GM18868 (cell line): Measurements from ENCODE around the gene ZBTB6.
"Not testable (repeated sequence)": the region's sequence is repeated elsewhere in the genome, so short reads cannot be mapped to it uniquely, and the experiment has no call there.

Source experiments
- ATAC-seq: cut with Tn5 transposase; IDR thresholded peaks from one replicate; pipeline ENCODE4 v1.9.1; 2021; ENCODE audit warnings: mild to moderate bottlenecking, moderate library complexity; ENCODE audit not compliant: unreplicated experiment

ZBTB6 gene

DNA sequence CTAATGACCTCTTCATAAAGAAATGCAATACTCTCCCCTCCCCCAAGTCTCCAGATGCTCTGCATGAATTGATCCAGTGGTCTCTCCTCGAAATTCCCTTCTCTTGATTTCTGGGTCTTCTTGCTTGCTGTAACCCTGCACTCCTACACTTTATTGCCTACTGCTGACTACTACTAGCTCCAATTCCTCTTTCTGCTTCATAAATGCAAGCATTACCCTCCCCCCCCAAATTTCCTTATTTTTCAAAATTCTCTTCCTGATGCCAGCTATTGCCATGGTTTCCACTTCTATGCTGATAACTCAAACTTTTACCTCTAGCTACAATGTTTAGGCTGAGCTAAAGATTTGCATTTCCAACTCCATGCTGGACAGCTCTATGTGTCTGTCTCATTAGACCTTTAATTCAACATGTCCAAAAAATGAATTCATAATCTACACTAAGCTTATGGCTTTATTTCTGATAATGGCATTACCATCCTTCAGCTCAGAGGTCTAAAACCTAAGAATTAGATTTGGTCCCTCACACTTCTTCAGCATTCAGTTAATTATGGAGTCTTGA, 16.8 kb upstream of the ZBTB6 start:
- ATAC-seq: no peak

DNA sequence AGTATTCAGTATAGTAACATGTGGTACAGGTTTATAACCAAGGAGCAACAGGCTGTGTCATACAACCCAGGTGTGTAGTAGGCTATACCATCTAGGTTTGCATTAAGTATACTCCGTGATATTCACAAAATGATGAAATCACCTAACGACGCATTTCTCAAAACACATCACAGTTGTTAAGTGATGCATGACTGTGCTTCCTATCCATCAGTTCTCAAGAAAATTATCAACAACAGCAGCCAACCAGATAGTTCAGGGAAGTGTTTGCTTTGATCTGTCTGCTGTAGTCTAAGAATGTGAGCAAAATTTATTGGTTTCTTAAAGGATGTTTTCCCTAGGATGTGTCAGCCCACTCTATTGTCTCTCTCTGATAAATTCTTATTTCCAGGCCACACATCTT, 10.8 kb upstream of the ZBTB6 start:
- ATAC-seq: no peak

DNA sequence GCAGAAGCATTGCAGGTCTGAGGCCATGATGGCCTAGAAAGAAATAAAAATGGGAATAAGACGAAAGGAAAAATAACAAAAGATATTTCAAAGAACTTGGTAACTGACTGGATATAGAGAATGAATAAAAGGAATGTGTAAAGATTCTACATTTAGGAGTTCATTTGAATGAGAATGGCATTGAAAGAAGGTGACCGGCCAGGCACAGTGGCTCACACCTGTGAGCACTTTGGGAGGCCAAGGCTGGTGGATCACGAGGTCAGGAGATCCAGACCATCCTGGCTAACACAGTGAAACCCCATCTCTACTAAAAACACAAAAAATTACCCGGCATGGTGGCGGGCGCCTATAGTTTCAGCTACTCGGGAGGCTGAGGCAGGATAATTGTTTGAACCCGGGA, 9.6 kb upstream of the ZBTB6 start:
- ATAC-seq: no peak

DNA sequence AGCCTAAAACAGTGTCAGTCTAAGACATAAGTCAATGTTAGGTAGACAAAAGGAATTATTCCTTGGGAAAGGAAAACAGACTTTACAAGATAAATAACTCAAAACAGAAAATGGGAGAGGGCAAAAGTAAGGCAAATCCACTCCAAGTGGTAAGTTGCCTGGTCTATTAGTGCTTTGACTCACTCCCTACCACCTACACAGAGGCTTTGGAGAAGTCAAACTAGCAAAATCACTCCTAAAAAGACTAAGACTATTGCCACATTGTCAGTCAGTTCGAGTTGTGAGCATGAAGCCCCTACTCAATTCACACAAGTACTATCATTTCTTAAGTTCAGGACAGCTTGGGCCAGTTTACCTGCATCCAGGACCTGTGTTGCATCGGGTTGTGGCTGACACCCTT, 5.2 kb upstream of the ZBTB6 start:
- ATAC-seq: no peak

DNA sequence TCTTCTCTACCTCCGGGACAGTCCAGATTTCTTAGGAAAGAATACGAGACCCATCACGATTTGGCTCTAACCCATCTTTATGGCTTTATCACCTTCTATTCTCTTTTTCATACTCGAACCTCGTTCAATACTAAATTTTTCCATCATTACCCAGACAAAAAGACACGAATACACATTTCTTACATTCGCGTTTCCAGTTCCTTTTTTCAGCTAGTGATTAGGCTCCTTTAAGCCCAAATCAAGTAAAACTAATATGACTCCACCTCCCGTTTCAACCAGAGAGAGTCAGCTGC, 506 bp downstream of the ZBTB6 start:
- ATAC-seq: no peak

DNA sequence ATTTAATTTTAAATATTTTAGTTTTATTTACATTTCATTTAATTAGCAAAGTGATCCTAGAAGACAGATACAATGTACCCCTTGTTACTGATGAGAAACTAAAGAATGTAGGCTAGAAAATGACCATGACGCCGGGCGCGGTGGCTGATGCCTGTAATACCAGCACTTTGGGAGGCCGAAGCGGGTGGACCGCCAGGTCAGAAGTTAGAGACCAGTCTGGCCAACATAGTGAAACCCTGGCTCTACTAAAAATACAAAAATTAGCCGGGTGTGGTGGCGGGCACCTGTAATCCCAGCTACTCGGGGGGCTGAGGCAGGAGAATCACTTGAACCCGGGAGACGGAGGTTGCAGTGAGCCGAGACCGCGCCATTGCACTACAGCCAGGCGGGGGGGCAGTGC, 7.0 kb downstream of the ZBTB6 start:
- not testable (repeated sequence) for ATAC-seq

DNA sequence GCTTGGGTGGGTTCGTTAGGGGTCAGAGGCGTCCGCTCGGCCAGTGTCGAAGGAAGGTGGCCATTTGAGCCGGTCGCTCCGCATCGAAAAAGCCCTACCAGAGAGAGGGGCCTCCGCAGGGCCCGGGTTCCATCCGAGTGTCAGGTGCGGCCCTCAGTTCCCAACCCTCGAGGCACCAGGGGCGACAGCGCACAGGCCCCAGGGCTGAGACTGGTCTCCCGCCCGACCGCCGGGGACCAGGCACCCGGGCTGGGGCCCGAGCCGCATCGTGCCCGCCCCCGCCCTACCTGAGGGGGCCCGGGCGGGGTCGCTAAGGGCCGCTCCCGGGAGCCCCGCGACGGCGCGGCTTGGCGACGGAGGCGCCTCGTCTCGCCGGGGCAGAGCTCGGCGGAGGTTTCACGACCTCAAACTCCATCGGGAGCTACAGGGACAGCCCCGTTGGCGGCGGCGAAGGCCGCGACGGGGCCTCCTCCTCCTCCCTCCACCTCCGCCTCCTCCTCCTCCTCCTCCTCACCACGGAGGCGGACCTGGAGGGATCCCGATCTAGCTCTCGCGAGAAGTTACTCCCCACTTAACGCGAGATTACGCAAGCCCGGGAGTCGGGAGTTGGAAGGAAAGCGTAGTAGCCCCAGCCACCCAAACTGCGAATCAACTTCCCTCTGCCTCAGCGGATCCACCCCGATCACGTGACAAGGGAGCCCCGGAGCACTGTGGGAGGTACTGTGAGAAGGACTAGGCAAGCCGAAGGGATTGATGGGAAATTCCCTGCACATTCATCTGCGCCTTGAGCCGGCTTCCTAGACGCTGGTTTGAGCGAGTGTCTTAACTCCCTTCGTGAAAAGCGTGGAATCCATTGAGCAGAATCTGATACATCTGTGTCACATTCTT, 8.1 kb downstream of the ZBTB6 start, which contains the start of gene RC3H2:
TSS of gene RC3H2 (minus strand) at position 537 of the 888 bp plus-strand sequence. CDS start 7,850 bp downstream, outside the sequence.
- ATAC-seq: peak; percentile 79

DNA sequence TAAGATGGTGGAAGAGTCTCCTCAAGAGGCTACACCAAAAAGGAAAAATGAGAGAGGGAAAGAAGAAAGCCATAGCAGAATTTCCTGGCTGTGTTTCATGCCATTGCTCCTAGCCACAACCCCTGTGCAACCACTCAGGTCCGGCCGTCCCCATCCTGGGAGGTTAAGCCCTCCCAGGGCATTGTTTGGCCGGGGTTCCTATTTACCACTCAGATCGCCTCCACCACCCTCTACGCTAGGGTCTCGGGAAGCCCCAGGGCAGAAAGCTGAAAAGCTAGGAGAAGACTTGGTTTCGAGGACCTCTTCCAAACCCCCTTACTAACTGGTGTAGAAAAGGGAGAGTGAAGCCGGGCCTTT, 8.7 kb downstream of the ZBTB6 start:
- peak; percentile 6 for ATAC-seq

DNA sequence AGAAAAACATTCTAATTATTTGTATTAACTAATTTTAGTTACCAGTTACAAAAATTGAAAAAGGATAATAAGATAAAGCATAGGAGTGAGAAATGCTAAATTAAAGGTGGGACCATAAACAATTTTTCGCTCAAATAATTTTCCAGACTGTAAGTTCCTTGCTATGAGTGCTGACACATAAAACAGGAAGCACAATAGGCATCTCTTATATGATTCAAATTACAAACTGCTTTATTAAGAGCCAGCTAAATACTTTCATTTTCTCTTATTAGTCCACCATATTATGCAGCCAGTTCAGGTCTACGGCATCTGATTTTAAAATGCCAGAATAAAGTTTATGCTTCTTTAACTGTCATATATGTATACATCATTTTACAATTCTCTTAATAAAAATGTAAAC, 12.3 kb downstream of the ZBTB6 start:
- ATAC-seq: no peak

DNA sequence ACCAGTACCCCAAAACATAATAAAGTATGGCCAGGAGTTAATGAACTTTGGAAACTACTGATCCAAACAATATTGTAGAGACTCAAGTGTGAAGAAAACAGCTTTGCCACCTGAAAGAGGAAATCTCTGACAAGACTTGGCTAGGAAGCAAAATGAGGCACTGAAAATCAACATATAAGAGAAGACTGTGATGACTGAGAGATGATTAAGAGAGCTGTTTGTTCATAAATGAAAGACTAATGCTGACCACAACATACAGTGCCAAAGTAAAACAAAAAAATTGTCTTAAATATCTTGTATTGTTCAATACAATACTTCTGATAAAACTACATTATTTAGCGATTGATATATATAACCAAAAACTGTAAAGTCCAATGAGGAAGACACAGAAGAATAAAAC, 15.2 kb downstream of the ZBTB6 start:
- ATAC-seq: no peak

DNA sequence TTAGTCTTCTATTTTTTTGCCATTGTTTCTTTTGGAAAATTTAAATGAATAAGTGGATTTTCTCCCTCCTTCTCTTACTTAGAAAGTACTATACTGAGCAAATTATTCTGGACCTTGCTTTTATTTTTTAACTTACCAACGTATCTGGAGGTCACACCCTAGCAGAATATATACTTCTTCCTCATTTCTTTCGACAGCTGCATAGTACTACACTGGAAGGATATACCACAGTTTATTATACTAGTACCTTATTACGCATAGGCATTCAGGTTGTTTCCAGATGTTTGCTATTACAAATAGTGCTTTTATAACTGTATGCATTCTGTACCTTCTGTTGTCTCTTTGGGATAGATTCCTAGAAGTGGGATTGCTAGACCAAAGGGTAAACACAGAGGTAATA, 24.6 kb downstream of the ZBTB6 start:
- no peak for ATAC-seq

DNA sequence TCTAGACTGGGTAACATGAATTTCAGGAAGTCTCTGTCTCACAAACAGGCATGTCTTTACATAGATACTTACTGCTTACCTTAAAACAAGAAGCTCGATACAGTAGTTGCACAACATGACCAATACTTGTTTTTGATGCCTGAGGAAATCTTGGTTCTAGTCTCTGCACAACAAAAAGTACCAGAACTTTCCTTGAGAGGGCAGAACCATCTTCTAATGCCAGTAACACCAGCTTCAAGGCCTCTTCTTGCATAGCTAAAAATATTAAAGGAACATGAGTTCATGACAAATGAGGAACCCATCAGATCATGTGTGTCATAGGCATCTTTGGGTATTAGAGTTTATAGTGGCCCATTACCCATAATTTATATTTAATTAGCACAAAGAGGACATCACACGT, 30.0 kb downstream of the ZBTB6 start:
- no peak for ATAC-seq

DNA sequence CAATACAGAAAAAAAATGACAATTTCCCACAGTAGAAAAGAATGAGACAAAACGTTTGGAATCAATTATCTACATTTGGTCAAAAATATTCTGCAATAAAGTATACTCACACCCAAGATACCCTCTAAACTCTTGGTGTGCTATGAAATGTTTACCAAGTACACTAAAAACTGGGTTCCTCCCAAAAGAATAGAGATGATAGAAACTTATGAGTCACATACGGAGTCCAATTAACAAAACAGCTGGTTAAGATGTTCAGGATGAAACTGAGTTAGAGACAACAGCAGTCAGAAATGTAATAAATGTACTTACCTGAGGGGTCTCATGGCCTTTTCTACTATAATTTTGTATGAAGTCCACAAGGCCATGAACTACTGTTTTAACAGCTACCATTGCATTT, 33.7 kb downstream of the ZBTB6 start:
- no peak for ATAC-seq

DNA sequence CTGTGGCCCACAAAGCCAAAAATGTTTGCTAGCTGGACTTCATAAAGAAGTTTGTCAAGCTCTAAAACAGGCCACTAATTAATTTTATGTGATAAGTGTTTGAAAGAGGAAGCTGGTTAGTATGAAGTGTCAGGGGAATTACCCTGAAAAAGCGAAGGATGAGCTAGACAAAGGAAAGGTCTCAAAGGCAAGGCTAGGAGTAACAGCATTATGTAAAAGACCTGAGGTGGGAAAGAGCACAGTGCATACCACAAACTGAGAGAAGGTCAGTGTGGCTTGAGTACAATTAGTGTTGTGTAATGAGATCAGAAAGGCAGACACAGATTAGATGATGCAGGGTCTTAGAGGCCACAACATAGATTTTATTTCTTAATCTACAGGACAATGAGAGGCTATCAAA, 37.6 kb downstream of the ZBTB6 start:
- no peak for ATAC-seq

DNA sequence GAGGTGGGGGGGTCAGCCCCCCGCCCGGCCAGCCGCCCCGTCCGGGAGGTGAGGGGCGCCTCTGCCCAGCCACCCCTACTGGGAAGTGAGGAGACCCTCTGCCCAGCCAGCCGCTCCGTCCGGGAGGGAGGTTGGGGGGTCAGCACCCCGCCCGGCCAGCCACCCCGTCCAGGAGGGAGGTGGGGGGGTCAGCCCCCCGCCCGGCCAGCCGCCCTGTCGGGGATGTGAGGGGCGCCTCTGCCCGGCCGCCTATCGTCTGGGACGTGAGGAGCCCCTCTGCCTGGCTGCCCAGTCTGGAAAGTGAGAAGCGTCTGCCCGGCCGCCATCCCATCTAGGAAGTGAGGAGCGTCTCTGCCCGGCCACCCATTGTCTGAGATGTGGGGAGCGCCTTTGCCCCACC, 45.8 kb downstream of the ZBTB6 start:
- ATAC-seq: not testable (repeated sequence)

DNA sequence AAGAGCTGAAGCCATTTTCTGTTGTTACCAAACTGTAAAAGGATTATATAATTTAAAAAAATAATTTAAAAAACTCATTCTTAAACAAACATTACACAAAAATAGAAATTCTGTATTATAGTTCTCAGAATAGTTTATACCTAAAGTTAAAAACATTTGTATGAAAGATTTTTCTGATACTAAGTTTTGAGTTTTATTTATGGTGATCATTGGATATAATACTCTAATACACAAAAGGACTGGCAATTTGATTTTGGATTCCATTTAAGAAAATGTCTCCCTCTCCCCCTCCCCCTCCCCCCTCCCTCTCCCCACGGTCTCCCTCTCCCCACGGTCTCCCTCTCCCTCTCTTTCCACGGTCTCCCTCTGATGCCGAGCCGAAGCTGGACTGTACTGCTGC, 47.0 kb downstream of the ZBTB6 start:
- ATAC-seq: no peak

DNA sequence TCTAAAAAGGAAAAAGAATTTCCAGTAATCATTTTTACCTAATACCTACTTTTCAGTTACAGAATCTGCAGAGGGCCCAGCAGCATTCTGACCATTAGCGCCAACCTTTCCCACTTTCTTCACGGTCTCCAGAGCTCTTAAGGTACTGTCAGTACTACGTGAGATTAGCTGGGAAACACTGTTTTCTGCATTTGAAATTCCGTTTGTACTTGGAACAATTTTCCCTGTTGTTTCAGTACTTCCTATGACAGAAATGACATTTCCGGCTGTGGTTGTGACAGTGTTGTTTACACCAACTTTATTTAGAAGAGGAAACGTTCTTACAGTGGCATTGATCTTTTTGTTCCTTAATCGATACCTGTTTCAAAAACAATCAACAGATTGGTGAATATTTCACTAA, 47.8 kb downstream of the ZBTB6 start:
- no peak for ATAC-seq

DNA sequence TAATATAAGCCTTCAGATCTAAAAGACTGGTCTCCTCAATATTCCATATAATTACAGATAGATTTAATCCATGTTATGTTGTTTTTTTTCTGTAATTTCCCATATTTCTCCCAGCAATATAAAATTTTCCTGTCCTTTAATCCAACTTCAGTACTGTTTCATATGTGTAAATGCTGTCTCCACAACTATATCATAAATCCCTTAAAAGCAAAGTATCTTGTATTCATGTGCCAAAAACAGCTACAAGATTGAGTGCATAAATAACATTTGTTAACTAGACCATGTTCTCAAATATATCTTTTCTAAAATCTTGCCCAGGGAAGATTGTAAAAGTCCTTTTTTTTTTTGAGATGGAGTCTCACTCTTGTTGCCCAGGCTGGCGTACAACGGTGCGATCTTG, 49.7 kb downstream of the ZBTB6 start:
- no peak for ATAC-seq

DNA sequence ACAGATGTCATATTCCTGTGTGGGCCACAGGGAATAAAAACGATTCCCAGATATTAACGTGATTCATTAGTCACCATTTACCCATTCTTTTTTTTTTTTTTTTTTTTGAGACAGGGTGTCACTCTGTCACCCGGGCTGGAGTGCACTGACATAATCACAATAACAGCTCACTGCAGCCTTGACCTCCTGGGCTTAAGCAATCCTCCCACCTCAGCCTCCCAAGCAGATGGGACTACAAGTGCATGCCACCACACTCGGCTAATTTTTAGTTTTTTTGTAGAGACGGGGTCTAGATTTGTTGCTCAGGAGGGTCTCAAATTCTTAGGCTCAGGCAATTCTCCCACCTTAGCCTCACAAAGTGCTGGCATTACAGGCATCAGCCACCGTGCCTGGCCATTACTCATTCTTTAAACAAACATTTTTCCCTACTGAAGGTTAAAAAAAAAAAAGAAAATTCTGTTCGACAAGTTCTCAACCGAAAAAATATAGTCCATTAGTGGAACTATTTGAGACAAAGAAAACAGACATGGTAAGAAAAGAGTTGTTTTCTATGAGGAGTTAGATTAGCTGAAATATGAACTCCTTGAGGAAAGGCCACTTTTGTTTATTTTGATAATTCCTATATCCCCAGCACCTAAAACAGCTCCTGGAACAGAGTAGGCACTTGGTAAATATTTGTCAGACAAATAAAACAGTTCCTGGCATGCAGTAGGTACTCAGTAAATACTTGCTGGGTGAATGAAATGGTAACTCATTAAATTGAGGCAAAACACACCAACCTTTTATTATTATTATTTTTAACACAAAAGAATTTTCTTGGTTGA, 52.6 kb downstream of the ZBTB6 start:
- ATAC-seq: no peak
